Naive B cell (primary cell): ENCODE measurements around the gene GNB1L. TPM values are rescaled to one million over a fixed set of nuclear protein-coding genes. Genes with fewer than 3 reads are reported as not detected.
"Not testable (repeated sequence)": the region's sequence is repeated elsewhere in the genome, so short reads cannot be mapped to it uniquely, and the experiment has no call there.

Source experiments
- ATAC-seq, 2 donors: fragments of 150-1000 bp; cut with Tn5 transposase; 2 replicates each; pipeline ENCODE4 v1.10.0; 2021; ENCODE audit warnings: low read depth in 2 of 2, mild to moderate bottlenecking in 2 of 2, moderate library complexity in 2 of 2
- DNase-seq: peaks from one replicate; pipeline ENCODE4 v3.0.0; 2022
- H3K27ac Mint-ChIP-seq, 6 donors: one replicate each; pipeline ENCODE4 v1.8.0; 2020 to 2022; ENCODE audit warnings: mild to moderate bottlenecking in 6 of 6, mixed read lengths in 6 of 6, moderate library complexity in 5 of 6, inconsistent platforms in 2 of 6
- H3K27me3 Mint-ChIP-seq, 3 donors: one replicate each; pipeline ENCODE4 v1.8.0; 2021 to 2022; ENCODE audit warnings: mixed read lengths in 3 of 3, mild to moderate bottlenecking in 1 of 3
- H3K36me3 Mint-ChIP-seq, 2 donors: one replicate each; pipeline ENCODE4 v1.8.0; 2020 to 2022; ENCODE audit warnings: mixed read lengths in 2 of 2, inconsistent platforms in 1 of 2, mild to moderate bottlenecking in 1 of 2
- H3K4me1 Mint-ChIP-seq, 3 donors: one replicate each; pipeline ENCODE4 v1.8.0; 2020 to 2022; ENCODE audit warnings: mixed read lengths in 3 of 3, inconsistent platforms in 1 of 3, mild to moderate bottlenecking in 1 of 3, moderate library complexity in 1 of 3
- H3K4me3 Mint-ChIP-seq, 8 donors: one replicate each; pipeline ENCODE4 v1.8.0; 2020 to 2022; ENCODE audit warnings: mild to moderate bottlenecking in 8 of 8, mixed read lengths in 8 of 8, moderate library complexity in 8 of 8, inconsistent platforms in 2 of 8
- H3K9me3 Mint-ChIP-seq, 7 donors: one replicate each; pipeline ENCODE4 v1.8.0; 2020 to 2022; ENCODE audit warnings: mixed read lengths in 7 of 7, mild to moderate bottlenecking in 5 of 7, inconsistent platforms in 2 of 7, moderate library complexity in 1 of 7
- polyA plus RNA-seq, 6 donors: library from polyadenylated mRNA; unstranded; fragments of 300-500 nt; fragmentation: Illumina TruSeq; gene quantifications; one replicate each; pipeline ENCODE4 v1.2.3, GENCODE V29; 2021; ENCODE audit warnings: low read depth in 6 of 6

GNB1L gene
- polyA plus RNA-seq, 6 donors from 2014 or later: 6.2 to 14.8 (median 12.0) TPM

DNA sequence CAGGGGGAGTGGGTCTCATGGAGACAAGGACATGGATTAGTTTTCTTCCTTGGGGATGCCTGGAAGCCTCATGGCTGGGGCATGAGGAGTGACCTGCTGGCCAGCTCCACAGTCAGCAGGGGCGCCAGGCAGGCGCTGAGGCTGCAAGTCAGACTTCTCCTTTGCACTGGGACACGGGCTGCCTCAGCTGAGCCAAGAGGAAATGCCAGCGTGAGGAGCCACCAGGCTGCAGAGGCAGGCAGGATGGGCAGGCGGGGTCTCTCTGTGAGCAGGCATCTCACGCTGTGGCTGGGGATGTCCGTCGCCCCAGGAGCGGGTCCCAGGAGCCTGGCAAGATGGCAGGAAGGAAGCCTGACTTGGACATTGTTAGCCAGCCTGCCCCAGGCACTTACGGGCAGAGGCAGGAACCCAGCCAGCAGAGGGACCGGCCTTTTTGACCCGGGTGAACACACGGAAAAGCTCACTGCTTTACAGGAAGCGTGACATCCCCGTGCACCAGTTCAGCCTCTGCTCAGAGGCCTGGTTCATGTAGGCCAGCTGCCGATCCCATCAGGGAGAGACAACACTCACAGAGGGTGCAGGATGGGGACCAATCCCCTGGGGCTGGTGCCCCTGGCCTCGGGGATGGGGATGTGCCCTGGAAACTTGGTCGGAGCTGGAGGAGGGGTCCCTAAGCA, 10.2 kb downstream of the GNB1L start:
- H3K36me3 Mint-ChIP-seq: no peaks in the 10 kb centered on the region
- H3K4me1 Mint-ChIP-seq: peaks cover 22 to 33% (median 30%) of the 10 kb centered on the region in 3 donors
- ATAC-seq: peak; percentile 52 to 56
- no peaks in the 10 kb centered on the region for H3K27me3 Mint-ChIP-seq
- DNase-seq: no peak
- peak overlapping the region in 4 of 6 donors; percentile 51 to 80 (median 62) for H3K27ac Mint-ChIP-seq
- H3K9me3 Mint-ChIP-seq: no peaks in the 10 kb centered on the region
- H3K4me3 Mint-ChIP-seq: peak overlapping the region in 7 of 8 donors; percentile 25 to 78 (median 65)

DNA sequence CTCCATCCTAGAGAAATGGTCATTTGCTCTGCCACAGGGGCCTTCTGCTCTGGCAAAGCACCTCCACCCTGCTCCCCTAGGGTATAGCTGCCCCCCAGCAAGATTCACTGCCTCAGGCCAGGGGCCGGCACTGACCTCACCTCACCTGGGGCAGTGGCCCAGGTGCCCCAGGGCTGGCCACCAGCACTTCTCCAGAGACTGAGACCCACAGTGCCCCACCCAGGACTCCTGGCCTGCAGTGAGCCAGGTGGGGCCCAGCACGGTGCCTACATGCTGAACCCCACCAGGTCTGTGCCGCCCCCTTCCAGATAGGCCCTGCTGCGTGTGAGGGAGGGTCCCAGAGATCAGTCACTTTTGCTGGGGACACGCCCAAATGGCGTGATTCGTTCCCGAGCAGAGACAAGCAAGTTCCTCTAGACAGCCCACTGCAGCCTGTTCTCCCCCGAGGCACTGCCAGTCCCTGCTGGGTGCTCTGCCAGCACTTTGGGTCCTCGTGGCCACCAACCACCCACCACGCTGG, 10.8 kb downstream of the GNB1L start:
- Mint-ChIP-seq H3K27ac (peak overlapping the region in 2 of 6 donors; percentile 67 to 69), H3K4me1 (peaks cover 22 to 33% (median 30%) of the 10 kb centered on the region in 3 donors), H3K36me3 (no peaks in the 10 kb centered on the region), H3K9me3 (no peaks in the 10 kb centered on the region), H3K27me3 (no peaks in the 10 kb centered on the region), H3K4me3 (peak overlapping the region in 4 of 8 donors; percentile 56 to 78 (median 69))
- peak in 1 of 2 donors; percentile 11 for ATAC-seq
- no peak for DNase-seq

- DNase-seq (no peak), ATAC-seq (no peak)
- peaks cover 22 to 33% (median 30%) of the 10 kb centered on the region in 3 donors for H3K4me1 Mint-ChIP-seq
- H3K4me3 Mint-ChIP-seq: no peak overlapping the region
- H3K27me3 Mint-ChIP-seq: no peaks in the 10 kb centered on the region
- H3K36me3 Mint-ChIP-seq: no peaks in the 10 kb centered on the region
- peak overlapping the region in 2 of 6 donors; percentile 34 to 84 for H3K27ac Mint-ChIP-seq
- H3K9me3 Mint-ChIP-seq: no peaks in the 10 kb centered on the region
Measured at GRCh38 chr22:19843107-19843856, 11.4 kb downstream of the GNB1L start.

GRCh38 chr22:19842393-19843106, 12.1 kb downstream of the GNB1L start:
- H3K4me1 Mint-ChIP-seq: peaks cover 26 to 33% (median 26%) of the 10 kb centered on the region in 3 donors

DNA sequence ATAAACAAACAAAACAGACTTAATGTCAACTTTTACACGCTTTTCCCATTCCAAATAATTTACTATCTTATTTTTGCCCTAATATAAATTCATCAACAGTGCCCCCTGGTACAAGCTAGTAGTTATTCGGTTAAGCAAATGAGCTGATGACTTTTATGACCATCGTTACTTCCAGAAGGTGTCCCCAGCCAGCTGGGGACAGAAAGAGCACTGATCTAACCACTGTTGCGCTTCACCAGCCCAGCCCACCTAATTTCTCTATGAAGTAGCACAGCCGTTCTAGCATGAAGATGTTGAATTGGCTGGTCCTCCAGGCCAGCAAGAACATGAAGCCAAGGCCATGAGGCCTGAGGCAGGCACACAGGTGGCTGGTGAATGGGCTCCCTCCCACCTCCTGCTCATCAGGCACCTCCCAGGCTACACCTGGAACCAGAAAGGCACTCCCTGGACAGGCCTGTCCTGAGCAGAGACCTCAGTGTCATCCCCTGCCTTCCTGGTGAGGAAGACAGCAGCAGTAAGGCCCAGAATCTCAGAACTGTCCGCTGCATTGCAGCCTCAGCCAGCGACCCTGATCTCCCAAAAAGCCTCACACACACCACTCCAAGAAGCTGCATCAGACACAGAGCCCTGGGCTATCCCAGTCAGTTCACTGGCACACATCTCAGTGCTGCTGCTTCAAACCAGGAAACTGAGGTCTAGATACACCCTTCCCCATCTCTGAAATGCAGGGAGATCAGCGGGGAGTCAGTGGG, 12.9 kb downstream of the GNB1L start:
- peaks cover 26 to 33% (median 26%) of the 10 kb centered on the region in 3 donors for H3K4me1 Mint-ChIP-seq
- DNase-seq: no peak
- no peaks in the 10 kb centered on the region for H3K27me3 Mint-ChIP-seq
- H3K36me3 Mint-ChIP-seq: no peaks in the 10 kb centered on the region
- peak overlapping the region in 1 of 8 donors; percentile 2 for H3K4me3 Mint-ChIP-seq
- H3K27ac Mint-ChIP-seq: peak overlapping the region in 1 of 6 donors; percentile 79
- no peaks in the 10 kb centered on the region for H3K9me3 Mint-ChIP-seq
- ATAC-seq: no peak

More at GRCh38 chr22:19842393-19843106, 12.1 kb downstream of the GNB1L start:
- ATAC-seq (no peak), DNase-seq (no peak)
- H3K4me3 Mint-ChIP-seq: peak overlapping the region in 1 of 8 donors; percentile 56
- no peaks in the 10 kb centered on the region for H3K27me3 Mint-ChIP-seq
- peak overlapping the region in 2 of 6 donors; percentile 34 to 79 for H3K27ac Mint-ChIP-seq
- no peaks in the 10 kb centered on the region for H3K9me3 Mint-ChIP-seq
- H3K36me3 Mint-ChIP-seq: no peaks in the 10 kb centered on the region

DNA sequence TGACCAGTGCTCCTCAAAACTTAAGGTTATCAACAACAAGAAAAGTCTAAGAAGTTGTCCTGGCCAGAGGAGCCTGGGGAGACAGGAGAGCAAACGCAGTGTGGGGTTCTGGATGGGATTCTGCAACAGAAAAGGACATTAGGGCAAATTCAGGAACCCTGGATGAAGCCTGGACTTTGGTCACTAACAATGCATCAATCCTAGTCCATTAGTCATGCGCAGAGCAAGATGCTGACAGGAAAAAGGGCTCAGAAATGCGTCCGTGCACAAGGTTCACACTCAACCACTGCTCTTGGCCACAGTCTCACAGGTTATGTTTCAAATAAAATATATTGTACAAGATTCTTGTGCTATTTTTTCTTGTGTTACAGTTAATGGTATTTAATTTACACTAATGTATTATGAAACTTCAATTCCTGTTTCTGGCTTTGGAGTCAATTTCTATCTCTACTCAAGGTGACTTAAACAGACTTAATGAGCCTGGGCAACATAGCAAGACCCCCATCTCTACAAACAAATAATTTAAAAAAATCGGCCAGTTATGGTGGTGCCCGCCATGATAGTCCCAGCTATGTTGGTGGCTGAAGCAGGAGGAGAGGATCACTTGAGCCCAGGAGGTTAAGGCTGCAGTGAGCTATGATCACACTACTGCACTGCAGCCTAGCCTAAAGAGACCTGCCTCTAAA, 13.6 kb downstream of the GNB1L start:
- no peak for ATAC-seq
- Mint-ChIP-seq H3K36me3 (no peaks in the 10 kb centered on the region), H3K9me3 (no peaks in the 10 kb centered on the region), H3K4me1 (peaks cover 24 to 31% (median 26%) of the 10 kb centered on the region in 3 donors), H3K27ac (peak overlapping the region in 1 of 6 donors; percentile 54), H3K27me3 (no peaks in the 10 kb centered on the region), H3K4me3 (no peak overlapping the region)
- DNase-seq: no peak

DNA sequence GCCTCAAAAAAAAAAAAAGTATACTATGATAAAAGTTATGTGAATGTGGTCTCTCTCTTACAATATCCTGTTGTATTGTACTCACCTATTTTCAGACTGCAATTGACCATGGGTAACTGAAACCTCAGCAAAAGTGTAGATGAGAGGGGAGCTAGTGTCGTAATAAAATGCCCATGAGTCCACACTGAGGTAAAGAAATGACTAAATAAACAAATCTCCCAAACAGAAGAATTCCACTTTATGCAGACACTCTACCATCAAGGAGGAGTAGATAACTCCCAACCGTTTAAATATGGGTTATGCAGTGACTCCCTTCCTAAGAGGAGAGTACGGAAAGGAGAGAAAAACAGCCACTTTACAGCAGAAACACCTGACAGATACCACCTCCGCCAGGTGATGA, 14.6 kb downstream of the GNB1L start:
- H3K9me3 Mint-ChIP-seq: no peaks in the 10 kb centered on the region
- no peak for ATAC-seq
- no peak for DNase-seq
- no peaks in the 10 kb centered on the region for H3K27me3 Mint-ChIP-seq
- H3K4me1 Mint-ChIP-seq: peaks cover 13 to 22% (median 20%) of the 10 kb centered on the region in 3 donors
- H3K27ac Mint-ChIP-seq: peak overlapping the region in 1 of 6 donors; percentile 48
- H3K36me3 Mint-ChIP-seq: no peaks in the 10 kb centered on the region
- no peak overlapping the region for H3K4me3 Mint-ChIP-seq

- Mint-ChIP-seq H3K4me1 (peaks cover under 1 to 15% (median 9%) of the 10 kb centered on the region in 3 donors), H3K36me3 (no peaks in the 10 kb centered on the region), H3K27me3 (no peaks in the 10 kb centered on the region), H3K27ac (no peak overlapping the region), H3K4me3 (no peak overlapping the region), H3K9me3 (no peaks in the 10 kb centered on the region)
- DNase-seq (no peak), ATAC-seq (no peak)
Measured at GRCh38 chr22:19837915-19838314, 16.8 kb downstream of the GNB1L start.

GRCh38 chr22:19836512-19836911, 18.2 kb downstream of the GNB1L start:
- no peaks in the 10 kb centered on the region for H3K9me3 Mint-ChIP-seq
- no peaks in the 10 kb centered on the region for H3K36me3 Mint-ChIP-seq
- DNase-seq: no peak
- H3K4me3 Mint-ChIP-seq: no peak overlapping the region
- no peaks in the 10 kb centered on the region for H3K27me3 Mint-ChIP-seq
- ATAC-seq: no peak
- H3K27ac Mint-ChIP-seq: no peak overlapping the region
- H3K4me1 Mint-ChIP-seq: peaks cover 10 to 19% (median 11%) of the 10 kb centered on the region in 3 donors

- no peak overlapping the region for H3K27ac Mint-ChIP-seq
- no peaks in the 10 kb centered on the region for H3K27me3 Mint-ChIP-seq
- H3K36me3 Mint-ChIP-seq: no peaks in the 10 kb centered on the region
- H3K4me3 Mint-ChIP-seq: no peak overlapping the region
- ATAC-seq (no peak), DNase-seq (no peak)
- no peaks in the 10 kb centered on the region for H3K9me3 Mint-ChIP-seq
- H3K4me1 Mint-ChIP-seq: peaks cover 8 to 19% (median 10%) of the 10 kb centered on the region in 3 donors
Measured at GRCh38 chr22:19834599-19834998, 20.1 kb downstream of the GNB1L start.

GRCh38 chr22:19833327-19833726, 21.3 kb downstream of the GNB1L start:
- H3K36me3 Mint-ChIP-seq, H3K9me3 Mint-ChIP-seq, DNase-seq, H3K4me3 Mint-ChIP-seq, H3K27me3 Mint-ChIP-seq, H3K27ac Mint-ChIP-seq, ATAC-seq: not testable (repeated sequence)
- peaks cover 8 to 19% (median 10%) of the 10 kb centered on the region in 3 donors for H3K4me1 Mint-ChIP-seq

DNA sequence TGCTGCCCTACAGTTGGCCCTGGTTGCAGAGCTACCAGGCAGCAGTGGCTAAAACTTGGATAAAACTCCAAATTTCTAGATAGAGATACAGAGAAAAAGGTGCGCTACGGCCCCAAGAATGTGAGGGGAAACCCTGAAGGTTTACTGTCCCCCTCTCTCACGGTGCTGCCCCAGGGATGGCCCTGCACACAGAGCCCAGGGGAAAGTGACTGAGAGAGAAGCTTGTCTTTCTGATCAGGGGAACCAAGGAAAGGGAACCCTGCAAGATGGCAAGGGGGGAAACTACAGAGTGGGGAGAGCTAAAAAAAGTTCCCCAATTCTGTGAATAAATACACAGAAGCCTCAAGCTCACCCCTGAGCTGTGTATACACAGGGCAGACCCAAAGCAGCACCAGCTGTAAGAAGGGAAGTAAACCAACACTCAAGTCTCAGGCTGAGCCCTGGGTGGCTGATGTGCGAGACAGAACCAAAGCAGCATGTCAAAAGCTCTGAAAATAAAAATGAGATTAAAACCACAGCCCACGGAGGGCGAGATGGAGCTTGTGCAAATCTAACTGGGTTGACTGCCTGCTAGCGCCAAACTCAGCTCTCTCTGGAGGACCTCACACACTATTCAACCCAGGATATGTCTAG, 22.1 kb downstream of the GNB1L start:
- peak overlapping the region in 2 of 8 donors; percentile 30 to 47 for H3K4me3 Mint-ChIP-seq
- peaks cover 8 to 16% (median 10%) of the 10 kb centered on the region in 3 donors for H3K4me1 Mint-ChIP-seq
- H3K27ac Mint-ChIP-seq: peak overlapping the region in 2 of 6 donors; percentile 57 to 64
- peak; percentile 30 to 49 for ATAC-seq
- no peaks in the 10 kb centered on the region for H3K27me3 Mint-ChIP-seq
- DNase-seq: no peak
- no peaks in the 10 kb centered on the region for H3K36me3 Mint-ChIP-seq
- H3K9me3 Mint-ChIP-seq: no peaks in the 10 kb centered on the region
